ENCODE data around the gene DMGDH. TPM values are rescaled to one million over a fixed set of nuclear protein-coding genes. Genes with fewer than 3 reads are reported as not detected.

The DMGDH gene
- total and polyA plus RNA-seq, 10 of the 15 experiments (the other 5 are each of a cell fraction or from before 2014, with no cell fraction given): 0.22 to 1.5 (median 0.44) TPM; not detected in 3

- TF ChIP-seq BCL3 (IDR thresholded peaks at IDR 0.05; ENCODE audit: borderline replicate concordance, insufficient read depth, low read depth, low read length, poor library complexity, severe bottlenecking): no peak
- TF ChIP-seq KDM1A (IDR thresholded peaks at IDR 0.05; ENCODE audit: borderline replicate concordance): no peak
- no peak for TF ChIP-seq CHD4 (IDR thresholded peaks at IDR 0.05)
- TF ChIP-seq YY1 (IDR thresholded peaks at IDR 0.05; ENCODE audit: low read depth, low read length): no peak
- peak; percentile 66; the same call in 1 of the 2 replicates for TF ChIP-seq MXI1 (IDR thresholded peaks at IDR 0.05; ENCODE audit: low read depth, low read length)
- TF ChIP-seq ZBTB4 (CRISPR knock-in tag; IDR thresholded peaks at IDR 0.05): no peak
- TF ChIP-seq JUNB (IDR thresholded peaks at IDR 0.05): no peak
- no peak for TF ChIP-seq SMAD5 (IDR thresholded peaks at IDR 0.05; ENCODE audit: low read depth)
- no peak for TF ChIP-seq MAX (IDR thresholded peaks at IDR 0.05; ENCODE audit: low read depth, low read length)
- no peak for TF ChIP-seq CREM (IDR thresholded peaks at IDR 0.05; ENCODE audit: low read depth)
- no peak for TF ChIP-seq MTA3 (IDR thresholded peaks at IDR 0.05; ENCODE audit: borderline replicate concordance, low read length)
- TF ChIP-seq ETV6 (conservative IDR thresholded peaks at IDR 0.05 in 1 of 2, IDR thresholded peaks at IDR 0.05 in 1 of 2; ENCODE audit: borderline replicate concordance in 1 of 2, low read depth in 1 of 2): no peak
- no peak for TF ChIP-seq CREB1 (IDR thresholded peaks at IDR 0.05; ENCODE audit: low read depth)
- TF ChIP-seq CHD1 (IDR thresholded peaks at IDR 0.05; ENCODE audit: low read depth, low read length): no peak
- TF ChIP-seq ZZZ3 (IDR thresholded peaks at IDR 0.05; ENCODE audit: control insufficient read depth, insufficient read length, low read depth): no peak
- TF ChIP-seq LARP7 (IDR thresholded peaks at IDR 0.05): no peak
- no peak for TF ChIP-seq BACH1 (IDR thresholded peaks at IDR 0.05; ENCODE audit: borderline replicate concordance)
- 0 out of 2 replicates have a peak, but pooled peaks have one; percentile 2 for TF ChIP-seq ASH2L (IDR thresholded peaks at IDR 0.05; ENCODE audit: borderline replicate concordance, low read depth)
- TF ChIP-seq IRF4 (IDR thresholded peaks at IDR 0.05; ENCODE audit: low read depth, low read length): no peak
- no peak for TF ChIP-seq ZBED1 (IDR thresholded peaks at IDR 0.05; ENCODE audit: borderline replicate concordance)
- peak; percentile 55 to 70 for TF ChIP-seq IKZF2 (IDR thresholded peaks at IDR 0.05)
- TF ChIP-seq EP300 (IDR thresholded peaks at IDR 0.05; ENCODE audit: borderline replicate concordance in 1 of 2, control insufficient read depth in 1 of 2, low read depth in 2 of 2, low read length in 2 of 2): 0 out of 4 replicates have a peak, but pooled peaks of 1 of the 2 experiments have one; percentile 32
- no peak for TF ChIP-seq BCLAF1 (IDR thresholded peaks at IDR 0.05)
- no peak for TF ChIP-seq CBX3 (IDR thresholded peaks at IDR 0.05; ENCODE audit: borderline replicate concordance, low read depth)
These were observed 84.9 kb downstream of the DMGDH start (continued) for GRCh38 chr5:78984439-78985115.

All from GM12878 (cell line).